GM12875 (cell line): Measurements from ENCODE around the gene CHMP3.
"Not testable (repeated sequence)": the region's sequence is repeated elsewhere in the genome, so short reads cannot be mapped to it uniquely, and the experiment has no call there.

Source experiments
- H3K4me3 ChIP-seq: one replicate; pipeline ENCODE4 v1.5.1; 2011; ENCODE audit warnings: low read depth, low read length, control low read depth
- TF ChIP-seq, protein P1 (sequence below): IDR thresholded peaks from 2 replicates; pipeline ENCODE4 v1.5.1; 2011; ENCODE audit warnings: low read depth, mild to moderate bottlenecking, control low read depth, inconsistent platforms, low read length, moderate library complexity, borderline replicate concordance; ENCODE audit not compliant: insufficient read depth

CHMP3 gene

DNA sequence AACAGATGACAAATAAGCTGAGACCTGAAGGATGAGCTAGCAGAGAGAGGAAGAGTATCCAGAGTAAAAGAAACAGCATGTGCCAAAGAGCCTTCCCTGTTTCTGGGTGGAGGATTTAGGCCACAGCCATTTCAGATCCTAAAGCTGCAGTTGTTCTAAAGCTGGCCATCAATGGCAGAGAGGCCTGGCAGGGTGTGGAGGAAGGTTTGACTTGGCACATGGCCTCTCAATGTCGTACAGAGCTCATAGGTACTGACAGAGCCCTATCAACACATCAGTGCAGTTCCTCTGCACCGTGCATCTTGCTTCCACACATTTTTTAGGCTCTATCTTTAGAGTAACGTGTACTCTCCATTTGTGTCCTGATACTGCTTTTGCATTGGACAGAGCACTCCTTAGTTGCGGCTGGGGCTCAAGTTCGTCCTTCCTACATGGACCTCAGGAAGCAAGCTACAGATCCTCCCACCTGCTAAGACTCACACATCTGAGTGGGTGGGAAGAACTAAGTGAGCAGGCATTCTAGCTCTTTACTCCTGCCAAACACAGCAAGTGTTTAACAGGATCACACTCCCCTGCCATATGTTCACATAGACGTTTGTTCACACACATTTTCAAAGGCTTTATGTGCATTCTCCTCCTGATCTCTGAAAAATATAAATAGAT is 3.0 kb upstream of the CHMP3 start:
- no peak overlapping the region for H3K4me3 ChIP-seq
- TF ChIP-seq, protein P1, sequence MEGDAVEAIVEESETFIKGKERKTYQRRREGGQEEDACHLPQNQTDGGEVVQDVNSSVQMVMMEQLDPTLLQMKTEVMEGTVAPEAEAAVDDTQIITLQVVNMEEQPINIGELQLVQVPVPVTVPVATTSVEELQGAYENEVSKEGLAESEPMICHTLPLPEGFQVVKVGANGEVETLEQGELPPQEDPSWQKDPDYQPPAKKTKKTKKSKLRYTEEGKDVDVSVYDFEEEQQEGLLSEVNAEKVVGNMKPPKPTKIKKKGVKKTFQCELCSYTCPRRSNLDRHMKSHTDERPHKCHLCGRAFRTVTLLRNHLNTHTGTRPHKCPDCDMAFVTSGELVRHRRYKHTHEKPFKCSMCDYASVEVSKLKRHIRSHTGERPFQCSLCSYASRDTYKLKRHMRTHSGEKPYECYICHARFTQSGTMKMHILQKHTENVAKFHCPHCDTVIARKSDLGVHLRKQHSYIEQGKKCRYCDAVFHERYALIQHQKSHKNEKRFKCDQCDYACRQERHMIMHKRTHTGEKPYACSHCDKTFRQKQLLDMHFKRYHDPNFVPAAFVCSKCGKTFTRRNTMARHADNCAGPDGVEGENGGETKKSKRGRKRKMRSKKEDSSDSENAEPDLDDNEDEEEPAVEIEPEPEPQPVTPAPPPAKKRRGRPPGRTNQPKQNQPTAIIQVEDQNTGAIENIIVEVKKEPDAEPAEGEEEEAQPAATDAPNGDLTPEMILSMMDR, result no peak

DNA sequence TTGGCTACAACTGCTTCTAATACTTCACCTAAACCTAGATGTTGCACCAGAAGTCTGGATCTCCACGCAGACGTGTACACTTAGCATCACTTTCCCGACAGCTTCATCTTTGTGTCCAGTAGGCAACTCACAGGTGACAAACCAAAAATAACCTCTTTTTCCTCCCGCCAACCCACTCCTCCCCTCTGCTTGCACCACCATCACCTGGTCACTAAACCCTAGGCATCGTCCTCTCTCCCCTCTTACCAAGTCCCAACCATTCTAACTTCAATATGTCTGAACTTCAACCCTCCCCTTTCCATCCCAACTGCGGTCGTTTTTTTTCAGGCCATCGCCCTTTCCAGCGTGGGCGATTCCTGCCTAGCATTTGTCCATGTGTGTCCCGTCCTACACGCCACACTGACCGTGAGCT is 413 bp upstream of the CHMP3 start:
- no peak overlapping the region for H3K4me3 ChIP-seq
- TF ChIP-seq, protein P1, result no peak

DNA sequence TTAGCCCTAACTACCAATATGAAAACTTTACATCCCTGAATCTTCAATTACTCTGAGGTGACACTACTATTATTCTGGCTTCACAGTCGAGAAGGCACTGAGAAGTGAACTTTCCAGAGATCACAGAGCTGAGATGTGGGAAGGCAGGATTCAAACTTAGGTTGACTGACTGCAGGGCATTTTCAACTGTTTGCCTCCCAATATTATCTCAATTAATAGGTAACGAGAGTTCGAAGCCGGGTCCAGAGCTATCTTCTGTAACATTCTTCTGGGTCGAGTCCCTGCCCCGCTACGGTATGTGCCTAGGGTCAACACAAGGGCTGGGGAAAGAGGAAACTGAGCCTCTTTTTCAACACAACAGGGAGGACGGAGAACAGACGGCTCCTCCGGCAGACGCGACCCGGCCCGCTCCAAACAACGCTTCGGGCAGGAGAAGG is 740 bp downstream of the CHMP3 start:
- TF ChIP-seq, protein P1, result no peak
- H3K4me3 ChIP-seq, result peak overlapping the region; percentile 74

DNA sequence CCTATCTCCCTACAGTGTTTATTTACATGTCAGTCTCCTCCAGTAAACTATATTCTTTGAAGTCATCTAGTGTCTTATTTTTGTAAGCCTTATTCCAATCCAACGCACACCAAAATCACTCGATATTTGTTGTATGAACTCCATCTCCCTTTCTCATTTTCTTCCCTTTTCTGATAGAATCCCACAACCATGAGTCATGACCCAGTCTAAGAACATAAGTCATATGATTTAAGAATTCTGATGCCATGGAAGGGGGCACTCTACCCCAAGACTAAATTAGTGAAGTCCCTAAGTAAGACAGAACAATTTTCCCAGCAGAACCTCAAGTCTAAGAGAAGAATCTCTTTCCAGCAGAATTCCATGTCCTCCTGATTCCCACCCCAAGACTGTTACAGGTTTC is 5.4 kb downstream of the CHMP3 start:
- TF ChIP-seq, protein P1, result no peak
- H3K4me3 ChIP-seq, result no peak overlapping the region

DNA sequence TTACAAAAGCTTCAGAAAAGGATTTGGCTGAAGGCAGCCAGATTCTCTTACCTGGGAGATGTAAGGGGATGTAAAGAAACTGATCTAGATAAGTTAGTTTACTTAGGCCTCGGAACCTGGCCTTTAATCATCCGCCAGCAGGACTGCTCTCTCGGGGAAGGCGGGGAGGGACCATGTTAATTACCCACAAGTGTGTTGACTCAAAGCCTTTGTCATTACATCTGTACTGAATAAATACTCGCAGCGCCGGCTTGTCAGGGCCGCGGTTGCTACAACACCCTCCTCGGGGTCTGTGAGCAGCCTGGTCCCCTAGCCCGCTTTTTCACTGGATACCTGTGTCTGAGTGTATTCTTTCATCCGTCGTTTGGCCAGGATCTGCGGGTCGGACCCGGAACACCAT is 6.7 kb downstream of the CHMP3 start:
- TF ChIP-seq, protein P1, result no peak
- H3K4me3 ChIP-seq, result no peak overlapping the region

DNA sequence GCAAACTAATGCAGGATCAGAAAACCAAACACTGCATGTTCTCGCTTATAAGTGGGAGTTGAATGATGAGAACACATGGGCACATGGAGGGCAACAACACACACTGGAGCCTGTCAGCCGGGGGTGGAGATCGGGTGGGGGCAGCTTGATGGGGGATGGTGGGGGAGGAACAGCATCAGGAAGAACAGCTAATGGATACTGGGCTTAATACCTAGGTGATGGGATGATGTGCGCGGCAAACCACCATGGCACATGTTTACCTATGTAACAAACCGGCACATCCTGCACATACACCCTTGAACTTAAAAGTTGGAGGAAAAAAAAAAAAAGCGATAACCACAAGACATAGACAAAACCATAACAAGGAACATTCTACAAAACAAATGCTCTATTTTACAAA is 10.4 kb downstream of the CHMP3 start:
- no peak overlapping the region for H3K4me3 ChIP-seq
- TF ChIP-seq, protein P1, result no peak

DNA sequence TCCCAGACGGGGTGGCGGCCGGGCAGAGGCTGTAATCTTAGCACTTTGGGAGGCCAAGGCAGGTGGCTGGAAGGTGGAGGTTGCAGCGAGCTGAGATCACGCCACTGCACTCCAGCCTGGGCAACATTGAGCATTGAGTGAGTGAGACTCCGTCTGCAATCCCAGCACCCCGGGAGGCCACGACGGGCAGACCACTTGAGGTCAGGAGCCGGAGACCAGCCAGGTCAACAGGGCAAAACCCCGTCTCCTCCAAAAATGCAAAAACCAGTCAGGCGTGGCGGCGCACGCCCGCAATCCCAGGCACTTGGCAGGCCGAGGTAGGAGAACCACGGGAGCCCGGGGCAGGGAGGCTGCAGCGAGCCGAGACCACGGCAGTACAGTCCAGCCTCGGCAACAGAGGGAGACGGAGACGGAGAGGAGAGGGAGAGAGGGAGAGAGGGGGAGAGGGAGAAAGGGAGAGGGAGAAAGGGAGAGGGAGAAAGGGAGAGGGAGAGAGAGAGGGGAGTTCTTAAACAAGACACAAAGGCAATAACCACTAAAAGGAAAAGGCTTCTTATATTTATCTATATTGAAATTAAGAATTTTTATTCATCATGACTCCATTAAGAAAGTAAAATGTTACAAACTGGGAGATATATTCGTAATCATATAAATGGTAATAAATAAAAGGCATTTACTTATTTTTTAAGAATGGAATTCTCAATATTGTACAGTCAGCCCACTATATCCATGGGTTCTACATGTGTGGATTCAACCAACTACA is 13.1 kb downstream of the CHMP3 start:
- not testable (repeated sequence) for H3K4me3 ChIP-seq

DNA sequence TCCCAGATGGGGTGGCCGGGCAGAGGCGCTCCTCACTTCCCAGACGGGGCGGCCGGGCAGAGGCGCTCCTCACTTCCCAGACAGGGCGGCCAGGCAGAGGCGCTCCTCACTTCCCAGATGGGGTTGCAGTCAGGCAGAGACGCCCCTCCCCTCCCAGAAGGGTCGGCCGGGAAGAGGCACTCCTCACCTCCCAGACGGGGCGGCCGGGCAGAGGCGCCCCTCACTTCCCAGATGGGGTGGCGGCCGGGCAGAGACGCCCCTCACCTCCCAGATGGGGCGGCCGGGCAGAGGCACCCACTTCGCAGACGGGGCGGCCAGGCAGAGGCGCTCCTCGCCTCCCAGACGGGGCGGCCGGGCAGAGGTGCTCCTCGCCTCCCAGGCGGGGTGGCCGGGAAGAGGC is 13.8 kb downstream of the CHMP3 start:
- H3K4me3 ChIP-seq, result not testable (repeated sequence)

DNA sequence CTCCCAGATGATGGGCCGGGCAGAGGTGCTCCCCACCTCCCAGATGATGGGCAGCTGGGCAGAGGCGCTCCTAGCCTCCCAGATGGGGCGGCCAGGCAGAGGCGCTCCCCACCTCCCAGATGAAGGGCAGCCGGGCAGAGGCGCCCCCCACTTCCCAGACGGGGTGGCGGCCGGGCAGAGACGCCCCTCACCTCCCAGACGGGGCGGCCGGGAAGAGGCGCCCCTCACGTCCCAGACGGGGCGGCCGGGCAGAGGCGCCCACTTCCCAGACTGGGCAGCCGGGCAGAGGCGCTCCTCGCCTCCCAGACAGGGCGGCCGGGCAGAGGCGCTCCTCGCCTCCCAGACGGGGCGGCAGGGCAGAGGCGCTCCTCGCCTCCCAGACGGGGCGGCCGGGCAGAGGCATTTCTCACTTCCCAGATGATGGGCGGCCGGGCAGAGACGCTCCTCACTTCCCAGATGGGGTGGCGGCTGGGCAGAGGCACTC is 14.3 kb downstream of the CHMP3 start:
- not testable (repeated sequence) for H3K4me3 ChIP-seq

DNA sequence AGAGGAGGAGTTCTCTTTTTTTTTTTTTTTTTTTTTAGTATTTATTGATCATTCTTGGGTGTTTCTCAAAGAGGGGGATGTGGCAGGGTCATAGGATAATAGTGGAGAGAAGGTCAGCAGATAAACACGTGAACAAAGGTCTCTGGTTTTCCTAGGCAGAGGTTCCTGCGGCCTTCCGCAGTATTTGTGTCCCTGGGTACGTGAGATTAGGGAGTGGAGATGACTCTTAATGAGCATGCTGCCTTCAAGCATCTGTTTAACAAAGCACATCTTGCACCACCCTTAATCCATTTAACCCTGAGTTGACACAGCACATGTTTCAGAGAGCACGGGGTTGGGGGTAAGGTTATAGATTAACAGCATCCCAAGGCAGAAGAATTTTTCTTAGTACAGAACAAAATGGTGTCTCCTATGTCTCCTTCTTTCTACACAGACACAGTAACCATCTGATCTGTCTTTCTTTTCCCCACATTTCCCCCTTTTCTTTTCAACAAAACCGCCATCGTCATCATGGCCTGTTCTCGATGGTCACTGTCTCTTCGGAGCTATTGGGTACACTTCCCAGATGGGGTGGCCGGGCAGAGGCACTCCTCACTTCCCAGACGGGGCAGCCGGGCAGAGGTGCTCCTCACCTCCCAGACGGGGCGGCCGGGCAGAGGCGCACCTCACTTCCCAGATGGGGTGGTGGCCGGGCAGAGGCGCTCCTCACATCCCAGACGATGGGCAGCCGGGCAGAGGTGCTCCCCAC is 14.9 kb downstream of the CHMP3 start:
- not testable (repeated sequence) for H3K4me3 ChIP-seq

DNA sequence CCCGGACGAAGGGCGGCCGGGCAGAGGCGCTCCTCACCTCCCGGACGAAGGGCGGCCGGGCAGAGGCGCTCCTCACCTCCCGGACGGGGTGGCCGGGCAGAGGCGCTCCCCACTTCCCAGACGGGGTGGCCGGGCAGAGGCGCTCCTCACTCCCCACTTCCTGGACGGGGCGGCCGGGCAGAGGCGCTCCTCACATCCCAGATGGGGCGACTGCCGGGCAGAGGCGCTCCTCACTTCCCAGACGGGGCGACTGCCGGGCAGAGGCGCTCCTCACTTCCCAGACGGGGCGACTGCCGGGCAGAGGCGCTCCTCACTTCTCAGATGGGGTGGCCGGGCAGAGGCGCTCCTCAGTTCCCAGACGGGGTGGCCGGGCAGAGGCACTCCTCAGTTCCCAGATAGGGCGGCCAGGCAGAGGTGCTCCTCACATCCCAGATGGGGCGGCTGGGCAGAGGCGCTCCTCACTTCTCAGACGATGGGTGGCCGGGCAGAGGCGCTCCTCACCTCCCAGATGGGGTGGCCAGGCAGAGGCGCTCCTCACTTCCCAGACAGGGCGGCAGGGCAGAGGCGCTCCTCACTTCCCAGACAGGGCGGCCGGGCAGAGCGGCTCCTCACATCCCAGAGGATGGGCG is 17.8 kb downstream of the CHMP3 start:
- H3K4me3 ChIP-seq, result not testable (repeated sequence)
